ENCODE results near the gene IFT57. TPM values are rescaled to one million over a fixed set of nuclear protein-coding genes. Genes with fewer than 3 reads are reported as not detected.
A peak's percentile ranks its signal among the peaks of the same experiment; 100 is the strongest.

The IFT57 gene
- total RNA-seq, 1 donor from 2014 or later: 17.9 TPM

DNA sequence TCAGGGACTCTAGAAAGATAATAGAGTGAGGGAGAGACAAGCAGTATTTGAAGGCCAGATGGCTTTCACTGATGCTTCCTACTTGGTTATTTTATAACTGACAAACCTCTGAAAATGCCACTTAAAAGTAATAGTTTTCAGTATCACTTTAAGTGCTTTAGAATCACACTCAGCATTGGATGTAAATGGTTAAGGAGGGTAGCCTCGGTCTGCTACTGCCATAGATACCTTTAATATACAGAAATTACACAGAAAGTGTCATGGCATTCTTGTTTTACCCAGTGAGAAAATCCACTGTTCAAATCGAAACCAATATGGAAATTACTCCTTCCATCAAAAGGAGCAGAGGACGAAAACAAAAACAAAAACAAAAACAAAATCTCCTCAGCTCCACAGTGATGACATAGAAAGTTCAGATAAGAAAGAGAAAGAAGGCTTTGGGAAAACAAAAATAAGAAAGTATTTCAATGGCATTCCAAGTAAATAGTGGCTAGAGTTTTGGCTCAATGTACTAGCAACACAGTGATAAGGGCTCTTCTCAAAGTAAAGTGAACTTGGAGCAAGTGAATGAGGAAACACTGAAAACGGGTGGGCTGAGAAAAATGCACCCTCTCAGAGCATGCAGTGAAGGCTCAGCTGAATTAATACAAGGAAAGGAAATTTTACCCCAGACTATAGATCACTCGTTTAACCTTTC is 88.2 kb downstream of the IFT57 start:
- Histone ChIP-seq H3K27me3 (ENCODE audit: control insufficient read depth, insufficient read depth, low read length) (no peaks in the 10 kb centered on the region), H3K4me3 (ENCODE audit: low read depth, low read length) (no peak overlapping the region), H3K36me3 (ENCODE audit: control insufficient read depth, insufficient read depth, low read length) (no peaks in the 10 kb centered on the region)
- no peak for TF ChIP-seq CTCF (IDR thresholded peaks at IDR 0.05; ENCODE audit: insufficient read depth, low read length, poor library complexity, severe bottlenecking)
- no peak for DNase-seq (ENCODE audit: low read depth)

- no peak for TF ChIP-seq CTCF (IDR thresholded peaks at IDR 0.05; ENCODE audit: insufficient read depth, low read length, poor library complexity, severe bottlenecking)
- H3K27me3 ChIP-seq (ENCODE audit: control insufficient read depth, insufficient read depth, low read length): no peaks in the 10 kb centered on the region
- no peak for DNase-seq (ENCODE audit: low read depth)
- H3K4me3 ChIP-seq (ENCODE audit: low read depth, low read length): no peak overlapping the region
- no peaks in the 10 kb centered on the region for H3K36me3 ChIP-seq (ENCODE audit: control insufficient read depth, insufficient read depth, low read length)
Measured at GRCh38 chr3:108133048-108133369, 89.2 kb downstream of the IFT57 start.

DNA sequence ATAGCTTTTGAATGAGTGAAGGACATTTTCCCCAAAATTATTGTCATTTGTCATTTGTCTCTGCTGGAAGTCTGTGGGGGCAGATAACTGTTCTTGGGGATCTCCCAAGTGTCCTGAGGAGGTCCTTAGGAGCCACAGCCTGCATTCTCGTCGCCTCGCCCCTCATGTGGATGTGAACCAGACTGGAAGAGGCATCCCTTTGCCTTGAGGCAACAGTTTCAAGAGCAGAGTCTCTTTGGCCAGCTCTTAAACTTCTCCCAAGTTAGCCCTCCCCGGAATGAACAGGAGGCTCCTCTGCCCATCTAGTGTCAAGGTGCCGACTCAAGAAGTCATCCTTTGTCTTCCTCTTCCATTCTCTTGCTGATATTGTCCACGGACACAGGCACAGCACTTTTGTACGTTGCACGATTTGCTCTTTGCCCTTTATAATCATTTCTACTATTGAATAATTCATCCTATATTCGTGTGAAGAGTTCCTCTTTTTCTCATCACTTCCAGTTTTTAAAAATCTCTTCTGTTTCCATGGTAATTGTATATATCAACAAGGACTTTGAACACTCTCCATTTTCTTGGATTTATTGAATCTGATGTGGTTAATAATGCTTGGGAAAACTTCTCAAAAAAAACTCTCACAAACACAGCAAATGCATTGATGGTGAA is 90.6 kb downstream of the IFT57 start:
- Histone ChIP-seq H3K27me3 (ENCODE audit: control insufficient read depth, insufficient read depth, low read length) (no peaks in the 10 kb centered on the region), H3K4me3 (ENCODE audit: low read depth, low read length) (no peak overlapping the region), H3K36me3 (ENCODE audit: control insufficient read depth, insufficient read depth, low read length) (no peaks in the 10 kb centered on the region)
- no peak for TF ChIP-seq CTCF (IDR thresholded peaks at IDR 0.05; ENCODE audit: insufficient read depth, low read length, poor library complexity, severe bottlenecking)
- DNase-seq (ENCODE audit: low read depth): no peak

DNA sequence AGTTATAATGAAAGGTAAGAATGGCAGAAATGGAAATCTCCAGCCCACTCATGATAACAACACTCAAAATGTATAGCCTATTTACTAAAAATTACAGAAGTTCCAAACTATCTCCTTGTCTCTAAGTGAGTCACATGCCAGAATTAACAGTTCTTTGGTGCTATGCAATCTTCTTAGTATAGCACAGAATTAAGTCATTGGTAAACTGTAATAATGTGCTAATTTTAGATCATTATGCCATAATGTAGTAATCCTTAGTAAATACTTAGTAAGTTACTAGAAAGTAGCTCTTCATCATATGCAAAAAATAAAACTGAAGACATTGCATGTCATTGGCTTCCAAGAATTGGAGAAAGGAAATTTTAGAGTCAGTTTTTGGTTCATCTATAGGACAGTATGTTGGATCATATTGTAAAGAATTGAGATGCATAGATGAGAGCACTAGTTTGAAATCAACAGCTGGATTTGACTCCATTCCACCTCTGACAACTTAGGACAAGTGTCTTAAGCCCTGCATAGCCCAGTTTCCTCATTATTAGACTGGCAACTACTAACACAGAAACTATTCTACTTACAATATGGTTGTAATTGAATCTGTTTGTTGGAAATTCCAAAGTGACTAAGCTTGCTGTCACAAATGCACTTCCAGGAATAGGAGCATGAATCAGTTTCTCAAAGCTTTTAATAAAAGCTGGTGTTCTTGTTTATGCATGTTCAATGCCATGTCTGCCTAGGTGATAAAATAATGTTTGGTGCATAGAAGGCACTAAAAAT is 91.3 kb downstream of the IFT57 start:
- H3K27me3 ChIP-seq (ENCODE audit: control insufficient read depth, insufficient read depth, low read length): no peaks in the 10 kb centered on the region
- TF ChIP-seq CTCF (IDR thresholded peaks at IDR 0.05; ENCODE audit: insufficient read depth, low read length, poor library complexity, severe bottlenecking): no peak
- DNase-seq (ENCODE audit: low read depth): peak; percentile 89
- H3K36me3 ChIP-seq (ENCODE audit: control insufficient read depth, insufficient read depth, low read length): no peaks in the 10 kb centered on the region
- no peak overlapping the region for H3K4me3 ChIP-seq (ENCODE audit: low read depth, low read length)

DNA sequence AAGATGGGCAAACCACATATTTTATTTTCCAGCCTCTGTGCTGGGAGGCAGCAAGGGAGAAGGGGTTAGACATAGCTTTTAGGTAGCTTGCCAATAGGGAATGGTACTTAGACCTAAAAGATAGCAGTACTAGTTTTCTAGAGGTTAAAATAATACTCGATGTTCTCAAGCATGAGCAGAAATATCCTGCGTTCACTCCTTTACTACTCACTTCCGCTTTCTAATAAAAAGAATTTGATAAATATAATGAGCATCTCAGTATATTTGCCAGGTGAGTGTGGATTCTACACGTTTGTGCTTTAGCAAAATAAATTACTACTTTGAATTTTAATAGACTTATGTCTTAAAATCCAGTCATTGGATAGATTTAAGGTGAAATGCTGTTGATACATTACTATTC is 92.0 kb downstream of the IFT57 start:
- no peak for TF ChIP-seq CTCF (IDR thresholded peaks at IDR 0.05; ENCODE audit: insufficient read depth, low read length, poor library complexity, severe bottlenecking)

More for the DNA sequence above, 92.0 kb downstream of the IFT57 start:
- Histone ChIP-seq H3K4me3 (ENCODE audit: low read depth, low read length) (no peak overlapping the region), H3K27me3 (ENCODE audit: control insufficient read depth, insufficient read depth, low read length) (no peaks in the 10 kb centered on the region), H3K36me3 (ENCODE audit: control insufficient read depth, insufficient read depth, low read length) (no peaks in the 10 kb centered on the region)
- no peak for DNase-seq (ENCODE audit: low read depth)

Measured in kidney epithelial cell (primary cell).